ENCODE data around the gene PRDM16.

PRDM16 gene

GRCh38 chr1:3341236-3341994 lies 272.4 kb downstream of the PRDM16 start:
- no peak for TF ChIP-seq CTCF (IDR thresholded peaks at IDR 0.05; ENCODE audit: low read depth, low read length, missing control alignments)
- no peak overlapping the region for H3K4me3 ChIP-seq (ENCODE audit: low read depth, low read length)

GRCh38 chr1:3342960-3343359 lies 274.0 kb downstream of the PRDM16 start:
- H3K4me3 ChIP-seq (ENCODE audit: low read depth, low read length), result no peak overlapping the region
- TF ChIP-seq CTCF (IDR thresholded peaks at IDR 0.05; ENCODE audit: low read depth, low read length, missing control alignments), result no peak
- DNase-seq (ENCODE audit: low read depth), result no peak

More at GRCh38 chr1:3341236-3341994, 272.4 kb downstream of the PRDM16 start:
- DNase-seq (ENCODE audit: low read depth), result no peak

GRCh38 chr1:3344395-3344794 lies 275.4 kb downstream of the PRDM16 start:
- TF ChIP-seq CTCF (IDR thresholded peaks at IDR 0.05; ENCODE audit: low read depth, low read length, missing control alignments), result no peak
- no peak for DNase-seq (ENCODE audit: low read depth)
- H3K4me3 ChIP-seq (ENCODE audit: low read depth, low read length), result no peak overlapping the region

GRCh38 chr1:3345792-3346191 lies 276.8 kb downstream of the PRDM16 start:
- no peak overlapping the region for H3K4me3 ChIP-seq (ENCODE audit: low read depth, low read length)
- TF ChIP-seq CTCF (IDR thresholded peaks at IDR 0.05; ENCODE audit: low read depth, low read length, missing control alignments), result no peak
- DNase-seq (ENCODE audit: low read depth), result no peak

- DNase-seq (ENCODE audit: low read depth), result no peak
- no peak for TF ChIP-seq CTCF (IDR thresholded peaks at IDR 0.05; ENCODE audit: low read depth, low read length, missing control alignments)
- no peak overlapping the region for H3K4me3 ChIP-seq (ENCODE audit: low read depth, low read length)
These were observed 277.5 kb downstream of the PRDM16 start for GRCh38 chr1:3346478-3346877.

GRCh38 chr1:3347257-3348020 lies 278.4 kb downstream of the PRDM16 start:
- DNase-seq (ENCODE audit: low read depth), result no peak
- no peak overlapping the region for H3K4me3 ChIP-seq (ENCODE audit: low read depth, low read length)
- no peak for TF ChIP-seq CTCF (IDR thresholded peaks at IDR 0.05; ENCODE audit: low read depth, low read length, missing control alignments)
